ENCODE measurements around the gene PARD6G.

Gene PARD6G

DNA sequence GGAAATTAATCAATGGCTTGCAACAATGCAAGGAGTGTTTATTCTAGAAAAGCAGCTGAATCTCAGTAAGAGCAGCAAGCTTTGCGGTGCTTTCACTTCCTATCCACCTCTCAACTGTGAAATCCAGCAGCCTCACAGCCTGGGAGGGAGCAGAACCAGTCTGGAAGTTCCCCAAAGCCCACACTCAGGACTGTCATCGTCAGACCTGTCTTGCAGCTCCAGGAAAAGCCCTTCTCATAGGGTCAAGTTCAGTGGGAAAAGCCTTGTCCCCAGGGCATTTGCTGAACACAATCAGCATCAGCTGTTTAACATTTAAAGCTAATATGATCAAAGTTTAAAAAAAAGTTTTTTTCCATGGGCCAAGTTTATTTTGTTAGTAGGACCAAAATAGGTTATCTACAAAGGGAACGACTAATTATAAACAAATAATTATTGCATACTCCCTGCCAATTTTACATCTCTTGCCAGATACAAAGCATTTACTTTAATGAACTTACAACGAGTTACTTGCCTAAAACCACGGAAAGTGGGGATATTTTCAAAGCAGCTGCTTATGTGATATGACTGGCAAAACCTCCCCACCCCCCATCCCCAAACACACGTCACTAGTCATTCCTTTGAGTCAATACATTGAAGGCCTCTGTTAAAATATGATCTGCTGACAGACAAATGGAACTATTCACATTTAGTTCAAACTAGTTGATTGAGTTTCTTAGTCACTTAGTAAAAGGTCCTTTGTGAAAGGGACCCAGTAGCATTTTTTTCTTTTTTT lies 36.8 kb downstream of the PARD6G start:
- peak; percentile 74 for DNase-seq (ENCODE audit: low spot score)

DNA sequence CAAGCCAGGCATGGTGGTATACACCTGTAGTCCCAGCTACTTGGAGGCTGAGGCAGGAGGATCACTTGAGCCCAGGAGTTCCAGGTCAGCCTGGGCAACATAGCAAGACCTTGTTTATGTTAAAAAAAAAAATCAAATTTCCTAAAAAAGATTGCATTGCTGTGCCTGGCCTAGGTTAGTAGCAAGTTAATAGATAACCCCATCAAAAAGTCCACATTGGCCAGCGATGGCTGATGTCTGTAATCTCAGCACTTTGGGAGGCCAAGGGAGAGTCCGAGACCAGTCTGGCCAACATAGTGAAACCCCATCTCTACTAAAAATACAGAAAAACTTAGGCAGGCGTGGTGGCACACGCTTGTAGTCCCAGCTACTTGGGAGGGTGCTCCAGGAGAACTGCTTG lies 38.7 kb downstream of the PARD6G start:
- DNase-seq (ENCODE audit: low spot score), result no peak

DNA sequence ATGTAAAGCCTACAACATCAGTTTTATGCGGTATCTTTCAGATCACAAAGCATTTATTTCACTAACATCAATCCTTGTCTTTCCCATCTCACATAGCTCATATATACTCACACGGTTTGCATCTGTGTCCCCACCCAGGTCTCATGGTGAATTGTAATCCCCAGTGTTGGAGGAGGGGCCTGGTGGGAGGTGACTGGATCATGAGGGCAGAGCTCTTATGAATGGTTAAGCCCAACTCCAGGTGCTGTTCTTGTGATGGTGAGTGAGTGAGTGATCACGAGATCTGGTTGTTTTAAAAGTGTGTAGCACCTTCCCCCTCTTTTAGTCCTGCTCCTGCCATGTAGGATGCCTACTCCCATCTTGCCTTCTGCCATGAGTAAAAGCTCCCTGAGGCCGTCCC lies 42.0 kb downstream of the PARD6G start:
- DNase-seq (ENCODE audit: low spot score), result no peak

DNA sequence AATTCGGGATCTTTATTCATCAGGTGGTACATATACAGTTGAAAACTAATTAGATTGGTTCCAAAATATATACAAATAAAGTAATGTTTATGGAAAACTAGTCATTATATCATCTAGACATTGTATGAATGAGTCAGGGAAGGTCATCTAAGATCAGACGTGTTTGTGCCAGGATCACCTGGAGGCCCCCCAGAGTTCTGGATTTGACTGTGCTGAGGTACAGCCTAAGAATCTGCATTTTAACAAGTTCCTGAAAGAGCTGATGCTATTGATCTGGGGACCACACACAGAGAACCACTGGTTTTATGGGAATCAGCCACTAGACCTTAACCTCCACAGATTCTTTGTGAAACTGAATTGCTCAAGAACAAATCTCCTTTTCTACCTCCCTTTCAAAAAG lies 43.2 kb downstream of the PARD6G start:
- no peak for DNase-seq (ENCODE audit: low spot score)

DNA sequence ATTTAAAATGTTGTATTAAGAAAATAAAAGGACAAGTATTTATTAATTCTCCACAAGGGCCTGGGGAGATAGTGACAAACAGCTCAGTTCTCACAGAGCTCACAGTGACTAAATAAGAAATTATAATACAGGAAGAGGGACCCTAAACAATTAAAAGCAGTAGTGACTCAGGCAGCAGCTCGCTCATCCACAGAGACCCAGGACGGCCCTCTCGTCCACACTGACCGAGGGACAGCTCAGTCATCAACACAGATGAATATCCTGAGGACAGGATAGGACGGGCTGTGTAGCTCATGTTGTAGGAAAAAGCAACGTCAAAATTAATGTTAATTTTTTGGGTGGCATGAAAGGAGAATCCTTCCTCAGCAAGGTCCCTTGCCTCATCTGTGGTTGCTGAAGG lies 44.1 kb downstream of the PARD6G start:
- no peak for DNase-seq (ENCODE audit: low spot score)

DNA sequence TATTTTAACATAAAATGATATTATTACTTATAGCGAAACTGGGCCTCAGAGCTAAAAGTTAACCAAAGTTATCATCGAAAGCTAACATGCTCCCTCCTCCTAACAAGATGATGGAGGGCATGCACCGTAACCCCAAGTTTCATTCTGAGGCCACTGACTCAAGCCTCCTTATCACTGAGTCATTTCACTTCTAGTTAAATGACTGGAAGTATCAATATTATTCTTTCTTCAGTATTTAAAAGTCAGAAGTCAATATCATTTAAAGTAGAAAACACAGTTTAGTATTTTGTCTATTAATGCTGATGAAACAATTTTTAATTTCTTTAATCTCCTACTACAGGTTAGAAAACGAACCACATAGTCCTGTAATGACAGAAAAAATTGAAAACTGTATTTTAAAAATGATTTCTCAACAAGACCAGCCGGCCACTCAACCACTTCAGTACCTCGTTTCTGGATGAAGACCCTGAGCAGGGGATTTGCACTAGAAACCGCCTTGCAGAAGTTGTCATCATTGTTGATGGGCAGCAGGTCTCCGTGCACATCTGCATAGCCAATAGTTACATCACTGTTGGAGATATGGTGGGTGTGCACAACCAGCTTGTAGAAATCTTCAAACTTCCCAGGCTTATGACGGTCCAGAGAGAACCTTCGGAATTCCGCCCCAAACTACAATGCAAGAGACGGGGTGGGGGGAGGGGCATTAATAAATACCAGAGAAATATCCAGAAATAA lies 44.9 kb downstream of the PARD6G start:
- no peak for DNase-seq (ENCODE audit: low spot score)

DNA sequence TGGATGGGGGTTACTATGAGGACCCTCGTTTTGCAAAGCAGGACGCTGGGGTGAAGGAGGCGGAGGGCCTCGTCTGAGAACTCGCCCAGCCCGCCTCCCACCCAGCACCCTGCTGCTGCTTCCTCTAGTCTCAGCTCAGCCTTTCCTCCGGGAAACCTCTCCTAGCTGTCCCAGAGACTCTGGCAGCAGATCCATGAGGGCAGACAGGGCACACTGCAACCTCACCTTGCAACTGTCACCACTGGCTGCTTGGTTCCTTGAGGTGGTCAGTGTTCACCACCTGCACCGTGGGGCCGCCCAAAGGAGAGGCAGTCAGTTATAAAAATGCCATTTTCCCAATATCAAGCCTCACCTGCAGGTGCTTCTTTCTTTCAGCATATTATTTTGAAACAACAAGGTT lies 45.6 kb downstream of the PARD6G start:
- no peak for DNase-seq (ENCODE audit: low spot score)

DNA sequence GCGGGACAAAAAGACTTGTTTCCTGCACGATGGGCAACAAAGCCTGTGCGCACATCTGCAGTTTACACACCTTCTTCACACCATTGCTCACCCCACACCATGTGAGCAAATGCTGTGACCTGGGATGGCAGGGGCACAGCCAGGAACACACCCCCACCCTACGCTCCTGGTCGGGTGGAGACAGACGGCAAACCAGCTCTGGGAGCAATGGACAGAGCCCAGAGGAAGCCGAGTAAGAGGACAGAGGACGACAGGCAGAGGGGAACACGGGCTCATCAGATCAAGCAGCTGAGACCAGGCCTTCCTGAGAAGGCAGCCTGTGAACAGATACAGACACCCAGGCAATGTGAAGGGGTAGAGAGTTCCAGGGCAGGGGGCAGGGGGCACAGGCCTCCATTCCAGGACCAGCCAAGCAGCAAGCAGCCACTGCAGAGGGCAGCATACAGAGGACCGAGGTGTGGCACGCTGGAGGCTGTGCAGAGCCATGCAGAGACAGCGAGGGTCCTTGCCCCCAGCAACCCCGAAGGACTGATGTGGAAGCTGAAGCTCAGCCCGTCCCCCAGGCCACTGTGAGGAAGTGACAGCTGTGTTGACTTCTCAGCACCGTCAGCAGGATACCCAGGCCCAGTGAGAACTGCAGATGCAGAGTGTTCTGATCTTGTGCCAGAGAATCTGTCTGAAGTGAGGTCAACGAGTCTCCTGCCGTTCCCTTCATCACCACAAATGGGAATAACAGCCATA lies 46.2 kb downstream of the PARD6G start:
- no peak for DNase-seq (ENCODE audit: low spot score)

DNA sequence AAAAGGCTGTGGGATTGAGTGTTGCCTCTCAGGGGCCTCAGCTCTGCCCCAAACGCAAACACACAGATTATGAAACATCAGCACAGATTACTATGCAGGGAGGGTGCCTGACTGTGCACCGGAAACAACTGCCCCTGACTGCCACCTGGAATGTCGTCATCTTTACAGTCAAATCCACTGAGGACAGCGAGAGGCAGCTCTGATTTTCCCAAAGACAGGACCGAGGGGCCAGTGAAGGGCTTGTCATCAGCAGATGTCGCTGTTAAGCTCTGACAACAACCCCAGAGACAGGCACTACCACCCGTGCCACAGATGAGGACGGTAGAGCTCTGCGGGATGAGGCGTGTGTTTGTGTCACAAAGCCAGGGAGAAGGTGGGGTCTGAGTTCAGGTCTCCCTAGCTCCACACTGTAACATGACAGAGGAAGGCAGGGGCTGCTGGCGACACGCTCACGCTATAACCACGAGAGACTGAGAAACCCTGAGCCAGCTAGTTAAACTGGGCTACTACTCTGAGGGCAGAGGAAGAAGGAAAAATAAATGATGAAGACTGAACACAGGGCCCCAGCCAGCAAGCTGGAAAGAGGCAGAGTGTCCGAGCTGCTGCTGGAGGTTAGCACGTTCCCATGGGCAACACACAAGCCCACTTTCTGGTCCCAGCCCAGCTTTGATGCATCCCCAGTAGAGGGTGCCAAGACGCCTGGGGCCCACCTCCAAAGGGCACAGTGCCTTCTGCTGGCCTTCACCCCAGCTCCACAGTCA lies 47.0 kb downstream of the PARD6G start:
- DNase-seq (ENCODE audit: low spot score), result no peak

DNA sequence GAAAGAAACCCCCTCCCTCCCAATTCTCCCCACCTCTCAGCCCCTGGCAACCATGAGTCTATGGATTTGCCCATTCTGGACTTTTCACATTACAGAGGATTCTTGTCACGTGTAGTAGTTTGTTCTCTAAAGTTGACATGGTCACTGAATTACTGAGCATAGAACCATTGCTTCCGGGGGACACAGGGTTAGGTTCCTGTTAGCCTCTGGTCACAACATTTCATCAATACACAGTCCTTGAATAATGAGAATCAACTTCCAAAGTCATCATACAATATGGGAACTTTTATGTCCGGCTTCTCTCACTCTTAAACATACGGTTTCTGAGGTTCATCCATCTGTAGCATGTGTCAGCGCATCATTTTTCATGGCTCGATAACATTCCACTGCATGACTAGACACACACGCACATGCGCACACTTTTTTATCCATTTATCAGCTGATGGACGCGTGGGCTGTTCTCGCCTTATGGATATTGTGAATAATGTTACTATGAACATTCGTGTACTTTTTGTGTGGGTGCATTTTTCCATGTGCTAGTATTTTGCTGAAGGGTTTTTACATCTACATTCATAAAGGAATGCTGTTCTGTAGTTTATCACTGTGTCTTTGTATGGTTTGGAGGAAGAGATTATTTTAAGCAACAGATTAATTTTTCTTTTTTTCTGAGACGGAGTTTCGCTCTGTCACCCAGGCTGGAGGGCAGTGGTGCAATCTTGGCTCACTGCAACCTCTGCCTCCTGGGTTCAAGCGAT lies 48.1 kb downstream of the PARD6G start:
- DNase-seq (ENCODE audit: low spot score), result peak; percentile 17

DNA sequence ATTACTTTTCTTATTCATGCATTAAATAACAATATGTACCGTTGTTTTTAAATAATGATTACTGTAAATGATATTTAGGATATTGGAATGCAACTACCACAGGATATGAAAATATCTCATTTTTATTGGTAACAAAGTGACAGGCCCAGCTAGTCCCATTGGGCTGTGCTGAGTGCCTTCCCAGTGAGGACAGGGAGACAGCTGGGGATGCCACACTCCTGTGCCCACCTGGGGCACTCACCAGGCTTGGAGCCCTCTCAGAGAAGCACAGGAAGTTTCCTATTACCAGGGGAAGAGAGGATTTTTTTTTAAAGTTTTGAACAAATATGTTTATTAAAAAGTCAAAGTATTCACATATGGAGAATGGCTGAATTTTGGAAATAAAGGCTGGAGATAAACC lies 48.9 kb downstream of the PARD6G start:
- DNase-seq (ENCODE audit: low spot score), result no peak

DNA sequence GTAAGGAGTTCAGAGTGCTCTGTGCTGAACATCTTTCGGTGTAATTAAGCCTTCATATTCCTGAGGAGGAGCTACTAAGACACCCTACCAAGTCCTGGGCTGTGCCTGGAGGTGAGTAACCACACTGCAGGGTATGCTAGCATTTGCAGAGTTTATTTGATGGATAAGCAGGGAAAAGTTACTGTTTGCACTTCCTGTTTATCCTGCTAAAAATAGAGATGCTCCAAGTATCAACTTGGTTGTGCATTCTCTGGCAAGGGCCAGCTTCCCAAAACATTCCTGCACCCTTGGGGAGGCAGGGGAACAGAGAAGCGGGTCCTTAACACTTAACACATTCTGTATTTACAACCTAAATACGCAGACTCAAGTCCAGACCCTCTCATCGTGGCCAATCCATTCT lies 49.8 kb downstream of the PARD6G start:
- DNase-seq (ENCODE audit: low spot score), result no peak

DNA sequence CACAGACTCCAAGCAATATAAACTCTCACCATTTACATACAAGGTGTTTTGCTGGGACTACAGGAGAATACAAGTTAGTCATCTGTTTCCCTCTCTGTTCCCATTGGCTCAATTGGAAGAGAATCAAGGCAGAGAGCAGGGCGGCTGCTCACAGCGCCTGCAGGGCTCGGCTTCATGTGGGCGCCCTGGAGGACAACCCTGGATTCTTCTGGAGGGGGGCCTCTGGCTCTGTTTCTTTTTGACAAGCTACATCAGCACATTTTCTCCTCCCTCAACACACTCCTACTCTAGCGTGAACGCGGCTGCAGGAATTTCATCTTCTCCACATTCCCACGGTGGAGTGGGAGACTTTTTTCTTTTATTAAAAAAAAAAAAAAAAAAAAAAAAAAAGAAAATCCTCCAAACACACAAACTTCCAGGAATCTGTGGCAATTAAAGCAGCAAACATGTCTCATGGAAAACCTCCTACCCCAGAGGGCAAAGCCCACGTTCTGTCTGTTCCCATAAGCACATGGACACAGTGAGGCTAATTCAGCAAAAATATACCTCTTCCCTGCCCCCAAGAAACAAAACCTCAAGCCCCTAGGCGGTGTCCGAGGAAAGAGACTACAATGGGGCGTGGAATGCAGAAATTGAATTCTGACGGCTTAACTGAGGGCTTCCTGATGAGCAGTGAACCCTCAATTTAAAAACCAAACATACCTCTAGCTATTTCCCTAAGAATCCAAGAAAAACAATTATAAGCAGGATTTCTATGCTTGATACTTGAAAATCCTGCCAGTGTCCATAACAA lies 50.6 kb downstream of the PARD6G start:
- DNase-seq (ENCODE audit: low spot score), result no peak

DNA sequence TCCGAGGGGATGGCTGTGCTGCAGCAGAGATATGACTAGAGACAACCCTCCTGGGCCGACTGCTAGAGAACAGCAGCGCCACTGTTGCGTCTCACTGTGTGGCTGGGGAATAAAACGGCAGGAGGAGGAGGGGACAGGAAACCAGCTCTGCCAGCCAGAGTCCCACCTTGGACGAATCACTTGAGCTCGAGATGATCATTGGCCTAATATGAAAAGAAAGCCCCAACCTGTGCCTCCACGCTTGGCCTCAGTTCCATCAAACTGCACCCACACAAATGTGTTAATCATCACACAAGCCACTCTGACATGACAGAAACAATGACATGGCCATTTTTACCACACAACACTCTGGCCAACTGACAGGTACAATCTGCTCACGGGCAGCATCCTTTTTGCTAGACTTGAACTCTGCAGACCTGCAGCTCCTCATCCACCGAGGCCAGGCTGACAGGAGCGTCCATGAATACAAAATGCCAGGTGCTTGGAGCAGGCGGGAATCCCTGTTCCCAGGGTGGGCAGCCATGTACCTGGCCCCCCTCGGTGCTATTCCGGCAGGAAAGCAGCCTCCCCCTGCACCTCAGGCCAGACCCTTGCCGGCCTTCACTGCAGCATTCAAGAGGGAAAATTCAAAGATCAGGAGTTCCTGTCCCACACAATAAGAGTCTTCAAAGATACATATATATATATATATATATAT lies 52.3 kb downstream of the PARD6G start:
- DNase-seq (ENCODE audit: low spot score), result no peak

DNA sequence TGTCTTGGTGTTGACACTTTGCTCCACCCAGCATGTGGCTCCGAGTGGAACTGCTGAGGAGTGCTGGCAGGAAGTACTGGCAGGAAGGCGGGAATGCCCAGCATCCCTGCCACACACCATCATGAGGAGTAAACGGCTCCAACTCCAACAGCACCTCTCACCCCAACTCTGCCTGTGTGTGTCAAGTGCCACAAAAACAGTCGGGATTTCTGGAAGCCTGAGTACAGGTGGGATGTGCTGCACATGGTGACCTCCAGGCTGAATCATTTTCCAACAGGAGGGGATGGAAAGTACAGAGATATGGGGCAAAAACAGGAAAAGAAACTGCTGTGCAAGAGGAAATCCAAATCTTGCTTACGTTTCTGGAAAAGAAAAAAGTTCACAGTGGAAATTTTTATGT lies 53.6 kb downstream of the PARD6G start:
- DNase-seq (ENCODE audit: low spot score), result no peak

DNA sequence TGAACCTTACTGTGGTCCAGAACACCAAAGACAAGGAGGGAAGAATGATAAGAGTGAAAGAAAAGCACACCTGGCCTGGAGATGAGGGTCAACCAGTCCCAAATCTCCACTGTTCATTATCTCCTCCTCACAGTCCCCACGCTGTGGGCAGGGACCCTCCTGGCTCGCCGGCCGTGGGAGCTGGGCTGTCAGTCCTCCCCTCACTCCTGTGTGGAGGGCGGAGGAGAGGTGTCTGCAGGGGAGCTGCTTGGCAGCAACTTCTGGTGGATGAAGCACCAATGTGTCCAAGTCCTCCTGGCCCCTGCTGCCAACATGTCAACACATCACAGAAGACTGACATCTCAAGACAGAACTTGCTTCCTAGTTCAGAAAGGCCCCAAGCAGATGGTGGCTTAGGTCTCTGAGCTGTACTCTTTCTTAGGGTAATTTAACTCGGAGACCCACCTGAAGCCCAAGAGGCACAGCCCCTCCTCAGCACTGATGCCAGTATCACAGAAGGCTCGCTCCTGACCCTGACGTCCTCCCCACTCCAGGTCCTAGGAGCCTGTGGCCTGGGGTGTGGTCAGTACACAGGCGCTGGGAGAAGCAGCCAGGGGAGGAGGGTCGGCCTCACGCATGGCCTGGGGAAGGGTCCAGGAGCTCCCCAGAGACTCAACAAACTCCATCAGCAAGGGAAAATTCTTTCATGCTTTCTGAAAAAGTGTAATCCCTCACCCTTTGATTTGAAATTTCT lies 54.5 kb downstream of the PARD6G start:
- no peak for DNase-seq (ENCODE audit: low spot score)

DNA sequence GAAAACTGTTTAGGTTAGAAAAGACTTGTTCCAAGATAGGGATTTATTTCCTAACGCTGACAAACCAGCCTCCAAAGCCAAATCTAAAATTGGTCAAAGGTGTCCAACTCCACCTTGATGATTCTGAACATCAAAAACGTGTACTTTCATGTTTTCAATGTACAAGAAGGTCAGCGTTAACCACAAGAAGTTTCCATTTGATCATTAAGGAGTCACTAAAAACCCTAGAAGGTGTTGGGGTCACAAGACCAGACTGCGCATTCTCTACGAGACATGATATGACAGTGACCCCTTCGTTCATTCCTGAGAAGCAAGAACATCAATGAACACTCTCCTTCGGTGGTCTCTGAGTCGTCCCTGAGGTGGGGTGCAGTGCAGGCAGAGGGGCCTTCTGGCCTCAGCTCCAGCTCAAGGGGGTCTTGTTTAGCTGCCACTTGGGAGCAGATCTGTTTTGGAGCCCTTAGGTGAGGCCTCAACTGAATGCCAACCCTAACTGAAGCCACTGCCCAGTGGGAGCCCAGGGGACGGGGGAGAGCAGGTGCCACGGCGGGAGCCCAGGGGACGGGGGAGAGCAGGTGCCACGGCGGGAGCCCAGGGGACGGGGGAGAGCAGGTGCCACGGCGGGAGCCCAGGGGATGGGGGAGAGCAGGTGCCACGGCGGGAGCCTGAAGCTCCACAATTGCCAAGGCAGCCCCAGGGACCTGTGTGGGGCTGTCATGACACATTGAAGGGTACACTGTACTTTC lies 55.2 kb downstream of the PARD6G start:
- no peak for DNase-seq (ENCODE audit: low spot score)

DNA sequence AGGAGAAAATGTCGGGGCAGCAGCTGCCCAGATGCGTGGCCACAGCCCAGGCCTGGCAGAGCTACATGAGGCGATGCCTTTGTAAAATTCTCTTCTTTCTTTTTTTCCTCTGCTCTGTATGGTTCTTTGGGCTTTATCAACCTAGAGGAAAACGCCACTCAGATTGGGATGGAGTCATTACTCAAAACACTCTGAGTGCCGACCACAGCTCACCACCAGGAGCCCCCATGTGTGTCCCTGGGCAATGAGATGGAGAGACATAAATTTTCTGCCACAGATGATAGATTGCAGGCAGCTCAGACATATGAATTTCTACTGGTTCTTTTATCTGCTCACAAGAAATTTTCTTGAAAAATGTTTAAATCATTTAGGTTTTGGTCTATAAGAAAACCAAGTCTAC lies 56.0 kb downstream of the PARD6G start:
- no peak for DNase-seq (ENCODE audit: low spot score)

DNA sequence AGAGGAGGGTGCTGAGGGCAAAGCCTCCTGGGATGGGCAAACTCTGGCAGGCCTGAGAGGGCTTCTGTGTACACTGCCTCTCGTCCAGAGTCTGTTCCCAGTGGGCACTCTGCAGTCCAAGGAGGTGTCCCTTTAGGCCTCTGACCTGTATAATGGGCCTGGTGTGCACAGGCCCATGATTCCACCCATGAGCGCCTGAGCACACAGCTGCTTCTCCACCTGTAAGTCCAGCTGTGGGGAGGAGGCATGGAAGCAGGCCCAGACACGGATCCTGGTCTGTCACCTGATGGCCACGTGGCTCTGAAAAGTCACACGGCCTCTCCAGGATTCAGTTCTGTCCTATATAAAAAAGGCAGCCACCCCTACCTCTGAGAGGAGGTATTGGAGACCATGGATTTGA lies 57.0 kb downstream of the PARD6G start:
- no peak for DNase-seq (ENCODE audit: low spot score)
